ENCODE results near the gene IGFBP2. TPM values are rescaled to one million over a fixed set of nuclear protein-coding genes. Genes with fewer than 3 reads are reported as not detected.

The IGFBP2 gene, protein sequence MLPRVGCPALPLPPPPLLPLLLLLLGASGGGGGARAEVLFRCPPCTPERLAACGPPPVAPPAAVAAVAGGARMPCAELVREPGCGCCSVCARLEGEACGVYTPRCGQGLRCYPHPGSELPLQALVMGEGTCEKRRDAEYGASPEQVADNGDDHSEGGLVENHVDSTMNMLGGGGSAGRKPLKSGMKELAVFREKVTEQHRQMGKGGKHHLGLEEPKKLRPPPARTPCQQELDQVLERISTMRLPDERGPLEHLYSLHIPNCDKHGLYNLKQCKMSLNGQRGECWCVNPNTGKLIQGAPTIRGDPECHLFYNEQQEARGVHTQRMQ
- not detected in 2 replicates for total RNA-seq (2014; rRNA removed; shearing (Covaris generic); ENCODE audit: low replicate concordance)

- no peak within 1 kb of the TSS for H3K4me3 ChIP-seq (ENCODE audit: low read length)
- H3K27me3 ChIP-seq (ENCODE audit: low read length), result no peaks in the 10 kb centered on the region
- no peaks in the 10 kb centered on the region for H3K79me2 ChIP-seq (ENCODE audit: low read length)
- H3K9ac ChIP-seq (ENCODE audit: low read length), result no peak within 1 kb of the TSS
- DNase-seq, result no peak
- H3K36me3 ChIP-seq (ENCODE audit: insufficient read depth, low read length), result no peaks in the 10 kb centered on the region
- peaks cover 6% of the 10 kb centered on the region for H3K4me1 ChIP-seq (ENCODE audit: low read length)
- no peaks in the 10 kb centered on the region for H3K9me2 ChIP-seq (replicated peaks; ENCODE audit: insufficient read depth, low read length)
- H3K27ac ChIP-seq (ENCODE audit: low read length), result no peak within 1 kb of the TSS
- H2AFZ ChIP-seq (ENCODE audit: low read length), result no peak within 1 kb of the TSS
- H3K4me2 ChIP-seq (ENCODE audit: low read depth, low read length, poor library complexity, severe bottlenecking), result no peak within 1 kb of the TSS
- no peaks in the 10 kb centered on the region for H4K20me1 ChIP-seq (ENCODE audit: insufficient read depth, low read depth, low read length)
- H3K9me3 ChIP-seq (ENCODE audit: low read length), result no peaks in the 10 kb centered on the region
Observed at GRCh38 chr2:216632952-216633615, at the start of gene IGFBP2. TSS of gene IGFBP2 (plus strand) at chr2:216633420. CDS start at chr2:216633524, 104 bp downstream.

DNA sequence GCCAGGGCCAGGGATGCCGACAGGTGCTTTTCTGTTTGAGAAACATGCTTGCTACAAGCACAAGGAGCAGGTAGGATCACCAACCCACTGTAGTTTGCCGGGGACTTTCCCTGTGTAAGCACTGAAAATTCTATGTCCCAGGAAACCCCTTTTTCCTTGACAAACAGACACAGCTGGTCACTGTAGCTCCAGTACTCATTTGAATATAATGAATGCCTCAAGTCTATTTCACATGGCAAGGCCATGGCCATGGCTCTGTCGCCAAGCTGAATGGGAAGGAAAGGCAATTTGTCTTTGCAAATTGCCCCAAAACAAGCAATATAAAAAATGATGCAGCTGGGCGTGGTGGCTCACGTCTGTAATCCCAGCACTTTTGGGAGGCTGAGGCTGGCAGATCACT, 49.6 kb upstream of the IGFBP2 start:
- no peaks in the 10 kb centered on the region for H3K36me3 ChIP-seq (ENCODE audit: insufficient read depth, low read length)
- H3K9me2 ChIP-seq (replicated peaks; ENCODE audit: insufficient read depth, low read length), result no peaks in the 10 kb centered on the region
- H2AFZ ChIP-seq (ENCODE audit: low read length), result no peak overlapping the region
- no peak overlapping the region for H3K27ac ChIP-seq (ENCODE audit: low read length)
- H3K27me3 ChIP-seq (ENCODE audit: low read length), result no peaks in the 10 kb centered on the region
- no peaks in the 10 kb centered on the region for H3K9me3 ChIP-seq (ENCODE audit: low read length)
- no peaks in the 10 kb centered on the region; the same call in 1 of the 2 replicates for H3K4me1 ChIP-seq (ENCODE audit: low read length)
- H4K20me1 ChIP-seq (ENCODE audit: insufficient read depth, low read depth, low read length), result no peaks in the 10 kb centered on the region
- H3K4me2 ChIP-seq (ENCODE audit: low read depth, low read length, poor library complexity, severe bottlenecking), result no peak overlapping the region
- no peak overlapping the region for H3K9ac ChIP-seq (ENCODE audit: low read length)
- no peaks in the 10 kb centered on the region for H3K79me2 ChIP-seq (ENCODE audit: low read length)
- no peak overlapping the region for H3K4me3 ChIP-seq (ENCODE audit: low read length)
- DNase-seq, result no peak

DNA sequence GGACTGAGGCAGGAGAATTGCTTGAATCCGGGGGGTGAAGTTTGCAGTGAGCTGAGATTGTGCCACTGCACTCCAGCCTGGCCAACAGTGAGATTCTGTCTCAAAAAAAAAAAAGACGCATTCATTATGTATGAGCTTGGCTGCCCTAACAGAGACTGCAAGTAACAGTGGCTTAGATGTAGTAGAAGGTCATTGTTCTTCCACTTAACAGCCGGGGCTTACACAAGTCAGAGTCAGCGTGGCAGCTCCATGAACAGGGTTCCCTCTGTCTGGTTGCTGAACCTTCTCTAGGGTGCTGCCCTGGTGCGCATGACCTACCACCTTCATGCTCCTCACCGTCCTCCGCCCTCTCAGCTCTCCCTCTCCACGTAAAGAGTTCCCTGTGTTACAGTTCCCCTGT, 49.1 kb upstream of the IGFBP2 start:
- no peaks in the 10 kb centered on the region for H3K27me3 ChIP-seq (ENCODE audit: low read length)
- no peaks in the 10 kb centered on the region for H3K79me2 ChIP-seq (ENCODE audit: low read length)
- H3K4me1 ChIP-seq (ENCODE audit: low read length), result no peaks in the 10 kb centered on the region; the same call in 1 of the 2 replicates
- no peaks in the 10 kb centered on the region for H3K9me2 ChIP-seq (replicated peaks; ENCODE audit: insufficient read depth, low read length)
- H4K20me1 ChIP-seq (ENCODE audit: insufficient read depth, low read depth, low read length), result no peaks in the 10 kb centered on the region
- H3K27ac ChIP-seq (ENCODE audit: low read length), result no peak overlapping the region
- no peak for DNase-seq
- H3K9ac ChIP-seq (ENCODE audit: low read length), result no peak overlapping the region
- no peak overlapping the region for H2AFZ ChIP-seq (ENCODE audit: low read length)
- no peaks in the 10 kb centered on the region for H3K9me3 ChIP-seq (ENCODE audit: low read length)
- no peaks in the 10 kb centered on the region for H3K36me3 ChIP-seq (ENCODE audit: insufficient read depth, low read length)
- no peak overlapping the region for H3K4me2 ChIP-seq (ENCODE audit: low read depth, low read length, poor library complexity, severe bottlenecking)
- no peak overlapping the region for H3K4me3 ChIP-seq (ENCODE audit: low read length)

DNA sequence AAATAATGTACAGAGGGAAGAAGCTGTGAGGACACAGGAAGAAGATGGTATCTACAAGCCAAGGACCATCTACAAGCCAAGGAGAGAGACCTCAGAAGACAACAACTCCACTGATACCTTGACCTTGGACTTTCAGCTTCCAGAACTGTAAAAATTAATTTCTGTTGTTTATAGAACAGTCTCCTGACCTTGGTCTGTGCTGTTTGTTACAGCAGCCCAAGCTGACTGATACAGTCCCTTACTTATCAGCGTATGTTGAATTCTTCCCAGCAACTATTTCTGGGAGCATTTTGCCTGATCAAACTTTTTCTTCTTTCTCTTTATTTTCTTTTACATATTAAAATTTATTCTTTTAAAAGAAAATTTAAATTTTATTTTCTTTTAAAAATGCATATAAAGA, 47.8 kb upstream of the IGFBP2 start:
- Histone ChIP-seq H3K4me2 (ENCODE audit: low read depth, low read length, poor library complexity, severe bottlenecking) (no peak overlapping the region), H3K4me1 (ENCODE audit: low read length) (no peaks in the 10 kb centered on the region; the same call in 1 of the 2 replicates), H2AFZ (ENCODE audit: low read length) (no peak overlapping the region), H3K9me3 (ENCODE audit: low read length) (no peaks in the 10 kb centered on the region), H3K36me3 (ENCODE audit: insufficient read depth, low read length) (no peaks in the 10 kb centered on the region), H3K27ac (ENCODE audit: low read length) (no peak overlapping the region), H3K79me2 (ENCODE audit: low read length) (no peaks in the 10 kb centered on the region), H4K20me1 (ENCODE audit: insufficient read depth, low read depth, low read length) (no peaks in the 10 kb centered on the region), H3K9me2 (replicated peaks; ENCODE audit: insufficient read depth, low read length) (no peaks in the 10 kb centered on the region), H3K4me3 (ENCODE audit: low read length) (no peak overlapping the region), H3K27me3 (ENCODE audit: low read length) (no peaks in the 10 kb centered on the region), H3K9ac (ENCODE audit: low read length) (no peak overlapping the region)
- DNase-seq, result no peak

DNA sequence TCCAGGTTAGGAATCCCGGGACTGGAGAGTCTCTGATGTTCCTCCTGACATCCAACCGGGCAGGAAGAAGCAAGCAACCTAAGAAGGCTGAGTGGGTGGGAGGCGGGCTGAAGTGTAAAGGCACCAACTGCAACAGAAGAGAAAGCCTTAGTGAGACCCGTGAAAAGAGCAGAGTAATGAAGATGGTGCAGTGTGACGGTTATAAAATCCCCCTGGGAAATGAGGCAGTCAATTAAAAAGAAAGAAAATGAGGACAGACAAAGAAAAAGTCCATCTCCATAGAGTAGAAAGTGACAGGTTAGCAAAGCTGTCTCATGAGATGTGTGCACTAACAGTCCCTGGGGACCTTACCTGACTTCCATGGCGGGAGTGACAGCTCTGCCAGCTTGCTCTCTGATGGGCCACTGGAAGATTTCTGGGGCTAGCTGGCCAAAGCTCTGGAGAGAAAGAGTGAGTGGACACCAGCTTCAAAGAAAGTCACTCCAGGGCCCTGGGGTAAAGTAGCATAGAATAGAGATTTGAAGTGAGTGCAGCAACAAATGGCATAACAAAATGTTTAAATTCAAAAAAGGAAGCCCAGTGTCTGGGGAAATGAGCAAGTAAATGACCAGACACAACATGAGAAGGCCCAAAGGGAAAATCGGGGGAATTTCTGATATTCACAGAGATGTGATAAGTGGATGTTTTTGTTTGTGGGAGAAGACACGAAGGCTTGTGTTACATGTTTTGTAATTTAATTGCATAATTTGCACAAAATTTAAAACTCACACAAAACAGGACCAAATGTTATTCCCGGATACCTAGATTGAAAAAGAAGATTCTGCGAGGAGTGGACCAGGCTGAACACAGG, 44.1 kb upstream of the IGFBP2 start:
- no peaks in the 10 kb centered on the region for H3K9me2 ChIP-seq (replicated peaks; ENCODE audit: insufficient read depth, low read length)
- no peaks in the 10 kb centered on the region; the same call in 1 of the 2 replicates for H3K4me1 ChIP-seq (ENCODE audit: low read length)
- no peaks in the 10 kb centered on the region for H3K79me2 ChIP-seq (ENCODE audit: low read length)
- H3K27ac ChIP-seq (ENCODE audit: low read length), result no peak overlapping the region
- no peaks in the 10 kb centered on the region for H3K27me3 ChIP-seq (ENCODE audit: low read length)
- H4K20me1 ChIP-seq (ENCODE audit: insufficient read depth, low read depth, low read length), result no peaks in the 10 kb centered on the region
- H3K4me2 ChIP-seq (ENCODE audit: low read depth, low read length, poor library complexity, severe bottlenecking), result no peak overlapping the region
- no peak overlapping the region for H3K4me3 ChIP-seq (ENCODE audit: low read length)
- no peaks in the 10 kb centered on the region for H3K9me3 ChIP-seq (ENCODE audit: low read length)
- DNase-seq, result no peak
- H3K36me3 ChIP-seq (ENCODE audit: insufficient read depth, low read length), result no peaks in the 10 kb centered on the region
- no peak overlapping the region for H3K9ac ChIP-seq (ENCODE audit: low read length)
- no peak overlapping the region for H2AFZ ChIP-seq (ENCODE audit: low read length)

DNA sequence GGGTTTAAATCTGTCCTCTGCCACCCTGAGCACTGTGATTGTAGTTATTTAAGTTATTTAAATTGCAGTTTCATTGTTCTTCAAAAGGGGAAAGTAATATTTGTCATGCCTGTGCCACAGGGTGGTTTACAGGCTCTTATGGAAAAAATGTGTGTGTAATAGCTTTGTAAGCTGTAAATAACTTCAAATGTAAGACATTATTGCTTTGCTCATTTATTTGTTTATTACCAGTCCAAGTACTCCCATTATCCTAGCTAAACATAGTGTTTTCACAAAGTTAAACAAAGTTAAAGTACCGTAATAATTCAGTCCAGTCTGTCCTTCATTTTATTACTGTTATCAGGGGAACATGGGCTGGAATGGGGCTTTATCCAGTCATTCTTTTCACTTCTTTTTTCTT, 43.4 kb upstream of the IGFBP2 start:
- H3K4me2 ChIP-seq (ENCODE audit: low read depth, low read length, poor library complexity, severe bottlenecking), result no peak overlapping the region
- no peaks in the 10 kb centered on the region for H3K27me3 ChIP-seq (ENCODE audit: low read length)
- H3K9me3 ChIP-seq (ENCODE audit: low read length), result no peaks in the 10 kb centered on the region
- no peaks in the 10 kb centered on the region for H3K36me3 ChIP-seq (ENCODE audit: insufficient read depth, low read length)
- H3K27ac ChIP-seq (ENCODE audit: low read length), result no peak overlapping the region
- no peak overlapping the region for H3K9ac ChIP-seq (ENCODE audit: low read length)
- DNase-seq, result no peak
- H4K20me1 ChIP-seq (ENCODE audit: insufficient read depth, low read depth, low read length), result no peaks in the 10 kb centered on the region
- H2AFZ ChIP-seq (ENCODE audit: low read length), result no peak overlapping the region
- no peaks in the 10 kb centered on the region for H3K9me2 ChIP-seq (replicated peaks; ENCODE audit: insufficient read depth, low read length)
- H3K4me1 ChIP-seq (ENCODE audit: low read length), result no peaks in the 10 kb centered on the region; the same call in 1 of the 2 replicates
- H3K79me2 ChIP-seq (ENCODE audit: low read length), result no peaks in the 10 kb centered on the region
- H3K4me3 ChIP-seq (ENCODE audit: low read length), result no peak overlapping the region

DNA sequence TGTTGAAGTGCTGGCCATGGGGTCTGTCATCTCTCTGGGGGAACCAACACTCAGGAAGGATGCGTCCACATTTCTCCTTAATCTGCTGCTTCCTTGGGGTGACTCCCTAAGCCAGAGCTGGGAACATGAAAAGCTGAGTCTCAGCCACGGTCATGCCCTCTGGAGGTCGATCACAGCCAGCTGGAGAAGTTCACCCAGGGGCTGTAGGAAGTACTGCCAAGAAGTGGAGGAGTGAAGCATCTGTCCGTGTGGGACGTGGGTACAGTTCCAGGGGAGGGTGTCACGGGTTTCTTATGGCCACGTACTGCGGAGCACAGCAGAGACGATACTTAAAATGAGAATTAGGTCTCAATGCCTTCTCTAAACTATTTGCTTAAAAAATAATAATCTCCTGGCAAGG, 42.4 kb upstream of the IGFBP2 start:
- Histone ChIP-seq H3K4me3 (ENCODE audit: low read length) (no peak overlapping the region), H2AFZ (ENCODE audit: low read length) (no peak overlapping the region), H3K27me3 (ENCODE audit: low read length) (no peaks in the 10 kb centered on the region), H3K4me1 (ENCODE audit: low read length) (no peaks in the 10 kb centered on the region; the same call in 1 of the 2 replicates), H3K4me2 (ENCODE audit: low read depth, low read length, poor library complexity, severe bottlenecking) (no peak overlapping the region), H3K36me3 (ENCODE audit: insufficient read depth, low read length) (no peaks in the 10 kb centered on the region), H3K9me2 (replicated peaks; ENCODE audit: insufficient read depth, low read length) (no peaks in the 10 kb centered on the region), H3K27ac (ENCODE audit: low read length) (no peak overlapping the region), H4K20me1 (ENCODE audit: insufficient read depth, low read depth, low read length) (no peaks in the 10 kb centered on the region), H3K9ac (ENCODE audit: low read length) (no peak overlapping the region), H3K9me3 (ENCODE audit: low read length) (no peaks in the 10 kb centered on the region), H3K79me2 (ENCODE audit: low read length) (no peaks in the 10 kb centered on the region)
- peak; percentile 44 for DNase-seq

- Histone ChIP-seq H3K4me3 (ENCODE audit: low read length) (no peak overlapping the region), H2AFZ (ENCODE audit: low read length) (no peak overlapping the region), H4K20me1 (ENCODE audit: insufficient read depth, low read depth, low read length) (no peaks in the 10 kb centered on the region), H3K27me3 (ENCODE audit: low read length) (no peaks in the 10 kb centered on the region), H3K4me1 (ENCODE audit: low read length) (no peaks in the 10 kb centered on the region; the same call in 1 of the 2 replicates), H3K4me2 (ENCODE audit: low read depth, low read length, poor library complexity, severe bottlenecking) (no peak overlapping the region), H3K36me3 (ENCODE audit: insufficient read depth, low read length) (no peaks in the 10 kb centered on the region), H3K79me2 (ENCODE audit: low read length) (no peaks in the 10 kb centered on the region), H3K9me2 (replicated peaks; ENCODE audit: insufficient read depth, low read length) (no peaks in the 10 kb centered on the region), H3K9me3 (ENCODE audit: low read length) (no peaks in the 10 kb centered on the region), H3K27ac (ENCODE audit: low read length) (no peak overlapping the region), H3K9ac (ENCODE audit: low read length) (no peak overlapping the region)
- no peak for DNase-seq
Observed at GRCh38 chr2:216591480-216591879, 41.7 kb upstream of the IGFBP2 start.

Measured in Karpas-422 (cell line).